Measurements from ENCODE around the gene DPM2. TPM values are rescaled to one million over a fixed set of nuclear protein-coding genes. Genes with fewer than 3 reads are reported as not detected.

DPM2 gene
- total and polyA plus RNA-seq, 2 of the 4 experiments (the other 2 are of a cell fraction) = 10.8 to 60.6 TPM

- Histone ChIP-seq H3K14ac (replicated peaks; ENCODE audit: low read depth, low read length) (no peak overlapping the region), H2BK15ac (ENCODE audit: low read depth, low read length) (no peak overlapping the region), H3K36me3 (ENCODE audit: control insufficient read depth, insufficient read depth, low read length) (no peaks in the 10 kb centered on the region), H2BK120ac (ENCODE audit: low read depth, low read length) (peak overlapping the region; percentile 28; the same call in 1 of the 2 replicates), H3K4me2 (ENCODE audit: low read depth, low read length) (no peak overlapping the region; the same call in 1 of the 2 replicates), H3K56ac (ENCODE audit: extremely low read depth, insufficient read depth, low read length) (no peak overlapping the region; the same call in 1 of the 2 replicates), H3K9me3 (ENCODE audit: control insufficient read depth, insufficient read depth, low read length) (no peaks in the 10 kb centered on the region), H2AK5ac (ENCODE audit: low read depth, low read length) (peak overlapping the region; percentile 74), H3K4me3 (ENCODE audit: insufficient read depth, low read depth, low read length) (no peak overlapping the region), H4K5ac (ENCODE audit: low read depth, low read length) (no peak overlapping the region), H3K27me3 (ENCODE audit: control insufficient read depth, insufficient read depth, low read length) (no peaks in the 10 kb centered on the region), H3K18ac (ENCODE audit: low read depth, low read length) (no peak overlapping the region), H3K79me1 (ENCODE audit: low read depth in 1 of 2, low read length in 2 of 2) (0 out of 4 replicates have a peak, but pooled peaks cover 0 to 12% of the 10 kb centered on the region in 2 experiments), H3K27ac (ENCODE audit: insufficient read depth, low read length) (no peak overlapping the region), H4K8ac (ENCODE audit: low read depth in 2 of 2, low read length in 2 of 2) (peak overlapping the region in 1 of 2 experiments; percentile 40; a peak in 1 of 4 replicates), H2AK9ac (replicated peaks; ENCODE audit: low read depth, low read length, poor library complexity) (peak overlapping the region; percentile 17), H2BK20ac (ENCODE audit: low read depth, low read length) (peak overlapping the region; percentile 56; the same call in 1 of the 2 replicates), H3K9me1 (ENCODE audit: insufficient read depth, low read length) (peaks cover 17% of the 10 kb centered on the region), H2AFZ (replicated peaks; ENCODE audit: low read length, poor library complexity) (peak overlapping the region; percentile 87), H2BK5ac (ENCODE audit: low read depth, low read length, poor library complexity, severe bottlenecking) (no peak overlapping the region), H3K4ac (ENCODE audit: low read depth, low read length) (peak overlapping the region; percentile 44), H3K4me1 (ENCODE audit: control insufficient read depth, insufficient read depth, low read length) (peaks cover 13% of the 10 kb centered on the region), H3K9ac (ENCODE audit: low read depth, low read length) (no peak overlapping the region), H4K91ac (ENCODE audit: insufficient read depth, low read depth, low read length) (no peak overlapping the region), H3K23ac (ENCODE audit: low read depth, low read length) (peak overlapping the region; percentile 50; the same call in 1 of the 2 replicates), H4K20me1 (ENCODE audit: insufficient read depth, low read length) (peaks cover 14% of the 10 kb centered on the region)
- dilution Hi-C loops (cut with HindIII; ENCODE audit: low sequenced_read_pairs, unreplicated experiment) (no loop called here), intact Hi-C loops (cut with micrococcal nuclease) (loop anchor here (10.0 kb wide), 2 partner anchors 422 to 722 kb away; no protein-coding TSS in a partner anchor), in situ Hi-C loops (cut with MboI; ENCODE audit: low sequenced_read_pairs) (no loop called here)
- 25% methylated on average over 7 of the region's 19 CpGs; no CpG with 5 or more reads in 1 of the 2 experiments for WGBS, 2 experiments (ENCODE audit: extremely low coverage in 2 of 2, insufficient read length in 1 of 2)
- POLR2A ChIA-PET (ENCODE audit: unreplicated experiment) = no interaction called here
- CTCF ChIA-PET = interaction anchor here (1.3 to 1.4 kb wide), 2 partner anchors 37 to 191 kb away, joined by 3 read pairs; no protein-coding TSS in a partner anchor
- BruUV-seq (replicated peaks) = no TSS peak
- TF ChIP-seq MAZ (IDR thresholded peaks at IDR 0.05; ENCODE audit: borderline replicate concordance, low read depth, low read length) = 0 out of 2 replicates have a peak, but pooled peaks have one; percentile 0
- no peak for TF ChIP-seq CTCF (conservative IDR thresholded peaks at IDR 0.05; ENCODE audit: low read depth, low read length)
- ATAC-seq (ENCODE audit: low read depth) (no peak), DNase-seq (no peak)
These were observed 10.8 kb downstream of the DPM2 start for GRCh38 chr9:127926906-127927200.

Measured in IMR-90 (cell line).